NCI-H345 treated with DMSO at 0.1 percent for 48 hours (cell line): ENCODE measurements around the gene IRS2.

Experiments
- DNase-seq: peaks from one replicate; lab custom pipeline; 2025; ENCODE audit not compliant: unreplicated experiment; lab: John Stamatoyannopoulos, UW

The IRS2 gene

GRCh38 chr13:109760402-109760801 is 26.0 kb downstream of the IRS2 start:
- DNase-seq, result no peak

DNA sequence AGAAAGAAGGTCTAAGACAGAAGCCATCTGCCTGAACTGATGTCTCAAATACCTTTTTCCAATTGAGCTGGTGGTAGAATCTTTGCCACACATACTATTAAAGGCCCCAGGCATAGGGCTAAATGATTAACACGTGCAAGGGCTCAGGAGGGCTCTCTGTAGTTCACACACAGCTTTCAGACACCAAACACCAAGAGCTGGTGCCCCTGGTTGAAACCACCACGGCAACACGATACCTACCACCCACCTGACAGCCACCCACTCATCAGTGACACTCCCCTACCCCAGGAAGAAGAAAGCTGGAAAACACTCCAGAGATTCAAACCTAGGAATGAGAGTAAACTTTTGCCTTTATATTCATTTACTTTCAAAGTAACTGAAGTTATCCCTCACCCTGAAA is 26.8 kb downstream of the IRS2 start:
- DNase-seq, result no peak

GRCh38 chr13:109758937-109759480 is 27.4 kb downstream of the IRS2 start:
- no peak for DNase-seq

DNA sequence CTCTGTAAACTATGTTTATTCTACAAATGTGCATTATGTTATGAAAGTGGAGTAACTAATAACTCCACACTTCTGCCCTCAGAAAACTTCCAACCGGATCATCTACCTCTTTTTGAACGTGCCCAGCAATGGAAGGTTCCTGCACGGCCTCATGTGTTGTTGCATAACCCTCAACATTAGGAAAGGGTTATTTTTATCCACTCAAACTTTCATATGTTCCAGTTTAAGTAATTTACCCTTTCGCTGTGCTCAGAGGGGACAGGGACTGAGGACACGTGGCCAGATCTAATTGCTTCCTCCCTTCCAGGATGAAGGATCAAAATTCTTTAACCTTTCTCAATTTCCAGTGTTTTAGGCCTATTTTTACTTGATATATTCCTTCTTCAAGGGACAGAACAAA is 29.6 kb downstream of the IRS2 start:
- no peak for DNase-seq

DNA sequence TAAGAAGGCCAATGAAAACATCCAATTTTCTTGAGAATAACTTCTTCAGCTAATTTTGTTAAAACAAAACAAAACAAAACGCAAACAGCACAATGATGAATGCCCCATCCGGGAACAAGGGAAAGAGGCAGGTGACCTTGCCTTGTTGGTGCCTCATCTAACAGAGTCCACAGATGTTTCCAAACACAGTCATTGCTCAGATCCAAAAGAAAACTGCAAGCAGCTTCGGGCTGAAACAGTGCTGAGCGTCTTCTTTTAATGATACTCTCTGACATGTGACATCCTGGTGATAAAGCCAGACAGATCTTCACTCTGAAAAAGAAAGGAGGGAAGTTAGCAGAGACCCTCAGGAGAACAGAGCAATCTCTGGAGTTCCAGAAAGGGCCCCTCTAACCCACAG is 30.4 kb downstream of the IRS2 start:
- no peak for DNase-seq

GRCh38 chr13:109755551-109755950 is 30.8 kb downstream of the IRS2 start:
- DNase-seq, result no peak

- no peak for DNase-seq
These were observed 34.9 kb downstream of the IRS2 start for GRCh38 chr13:109751477-109751876.

- DNase-seq, result no peak
These were observed 36.1 kb downstream of the IRS2 start for GRCh38 chr13:109750221-109750775.

DNA sequence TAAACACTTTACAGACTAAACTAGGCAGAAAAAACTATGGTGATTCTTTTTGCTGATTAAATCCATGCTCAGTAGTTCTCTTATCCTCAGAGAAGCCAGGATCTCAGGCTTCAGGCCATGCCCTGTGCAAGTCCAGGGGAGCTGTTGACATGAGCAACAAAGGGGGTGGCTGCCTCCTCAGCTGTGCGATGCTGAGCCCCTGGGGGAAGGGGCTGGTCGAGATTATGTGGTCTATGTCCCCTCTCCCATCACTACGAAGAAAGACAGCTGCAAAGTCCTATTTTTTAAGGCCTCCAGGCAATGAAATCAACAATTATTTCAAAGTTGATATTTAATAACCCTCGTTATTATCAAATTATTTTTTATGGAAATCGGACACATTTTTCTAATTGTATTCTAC is 37.0 kb downstream of the IRS2 start:
- DNase-seq, result no peak

- DNase-seq, result no peak
These were observed 37.7 kb downstream of the IRS2 start for GRCh38 chr13:109748677-109749076.

GRCh38 chr13:109747524-109747923 is 38.9 kb downstream of the IRS2 start:
- DNase-seq, result no peak

DNA sequence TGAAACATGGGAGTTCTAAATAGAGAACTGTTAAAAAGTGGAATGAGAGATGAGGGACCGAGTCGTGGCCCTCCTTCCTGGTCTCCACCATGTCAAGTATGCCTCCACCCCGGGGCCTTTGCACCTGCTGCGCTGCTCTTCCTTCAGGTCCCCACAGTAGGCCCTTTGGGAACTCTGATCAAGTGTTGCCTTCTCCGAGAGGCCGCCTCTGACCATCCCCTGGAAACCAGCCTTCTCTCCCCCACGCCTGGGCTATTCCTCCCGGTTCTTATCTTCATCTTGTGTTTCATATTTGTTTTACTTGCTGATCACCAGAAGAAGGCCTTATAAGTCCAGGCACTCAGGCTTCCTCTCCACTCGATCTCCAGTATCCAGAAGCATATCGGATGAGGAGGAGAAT is 40.0 kb downstream of the IRS2 start:
- no peak for DNase-seq

GRCh38 chr13:109745702-109746101 is 40.7 kb downstream of the IRS2 start:
- no peak for DNase-seq

- no peak for DNase-seq
These were observed 41.3 kb downstream of the IRS2 start for GRCh38 chr13:109745060-109745459.

GRCh38 chr13:109744512-109745051 is 41.8 kb downstream of the IRS2 start:
- peak; percentile 20 for DNase-seq

GRCh38 chr13:109743706-109744453 is 42.5 kb downstream of the IRS2 start:
- DNase-seq, result no peak

- DNase-seq, result no peak
These were observed 44.4 kb downstream of the IRS2 start for GRCh38 chr13:109741966-109742365.

- no peak for DNase-seq
These were observed 45.7 kb downstream of the IRS2 start for GRCh38 chr13:109740721-109741120.

GRCh38 chr13:109740121-109740520 is 46.3 kb downstream of the IRS2 start:
- no peak for DNase-seq

GRCh38 chr13:109738298-109738746 is 48.1 kb downstream of the IRS2 start:
- no peak for DNase-seq

DNA sequence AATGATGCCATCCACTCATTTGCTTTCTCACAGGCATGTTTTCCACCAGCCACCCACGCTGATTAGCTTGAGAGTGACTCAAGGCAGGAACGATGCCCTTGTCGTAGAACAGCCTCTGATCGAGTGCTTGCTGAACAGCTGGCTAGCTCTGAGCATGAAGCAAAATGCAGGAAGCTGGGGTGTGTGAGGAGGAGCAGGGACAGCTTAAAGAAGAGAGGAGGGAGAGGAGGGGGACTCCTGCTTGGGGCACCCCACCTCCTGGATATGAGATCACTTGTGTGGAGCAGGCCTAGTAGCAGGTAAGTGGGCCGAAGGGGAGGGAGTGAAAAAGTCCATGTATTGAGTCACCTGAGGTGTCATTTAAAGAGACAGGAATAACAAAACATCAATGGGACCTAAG is 48.8 kb downstream of the IRS2 start:
- no peak for DNase-seq

- no peak for DNase-seq
These were observed 49.3 kb downstream of the IRS2 start for GRCh38 chr13:109737046-109737573.
